Measurements from ENCODE around the gene BUB1B.

BUB1B gene

DNA sequence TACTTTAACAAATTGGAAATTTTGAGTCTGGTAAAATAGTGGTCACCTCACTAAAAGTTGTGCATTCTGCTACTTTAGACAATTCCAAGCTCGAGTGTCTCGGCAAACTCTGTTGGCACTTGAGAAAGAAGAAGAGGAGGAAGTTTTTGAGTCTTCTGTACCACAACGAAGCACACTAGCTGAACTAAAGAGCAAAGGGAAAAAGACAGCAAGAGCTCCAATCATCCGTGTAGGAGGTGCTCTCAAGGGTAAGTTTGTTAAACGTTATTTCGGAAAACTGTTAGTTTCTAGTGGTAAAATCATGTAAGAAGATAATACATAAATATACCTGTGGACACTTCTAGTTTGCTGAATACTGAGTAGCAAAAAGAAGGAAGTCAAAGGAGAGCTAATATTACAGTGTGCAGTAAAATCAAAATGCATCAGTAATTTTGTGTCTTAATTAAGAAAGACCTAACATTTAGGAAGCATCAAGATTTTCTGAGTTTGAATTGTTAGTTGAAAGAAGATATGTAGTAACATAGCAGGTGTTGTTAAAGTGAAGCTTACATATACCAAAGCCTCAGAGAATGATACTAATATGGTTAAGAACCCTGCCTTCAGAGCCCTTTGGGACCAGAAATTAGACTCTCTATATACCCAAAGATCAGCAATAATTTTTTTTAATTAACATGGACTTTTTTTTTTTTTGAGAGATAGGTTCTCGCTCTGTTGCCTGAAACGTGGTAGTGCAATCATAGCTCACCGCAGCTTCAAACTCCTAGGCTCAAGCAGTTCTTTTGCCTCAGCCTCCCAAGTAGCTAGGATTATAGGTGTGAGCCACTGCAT lies 23.0 kb downstream of the BUB1B start:
- DNase-seq, result no peak

- no peak for DNase-seq
Observed at GRCh38 chr15:40190591-40190990, 29.7 kb downstream of the BUB1B start.

- no peak for DNase-seq
Observed at GRCh38 chr15:40192942-40193341, 32.1 kb downstream of the BUB1B start.

GRCh38 chr15:40197434-40197833 lies 36.6 kb downstream of the BUB1B start:
- DNase-seq, result no peak

DNA sequence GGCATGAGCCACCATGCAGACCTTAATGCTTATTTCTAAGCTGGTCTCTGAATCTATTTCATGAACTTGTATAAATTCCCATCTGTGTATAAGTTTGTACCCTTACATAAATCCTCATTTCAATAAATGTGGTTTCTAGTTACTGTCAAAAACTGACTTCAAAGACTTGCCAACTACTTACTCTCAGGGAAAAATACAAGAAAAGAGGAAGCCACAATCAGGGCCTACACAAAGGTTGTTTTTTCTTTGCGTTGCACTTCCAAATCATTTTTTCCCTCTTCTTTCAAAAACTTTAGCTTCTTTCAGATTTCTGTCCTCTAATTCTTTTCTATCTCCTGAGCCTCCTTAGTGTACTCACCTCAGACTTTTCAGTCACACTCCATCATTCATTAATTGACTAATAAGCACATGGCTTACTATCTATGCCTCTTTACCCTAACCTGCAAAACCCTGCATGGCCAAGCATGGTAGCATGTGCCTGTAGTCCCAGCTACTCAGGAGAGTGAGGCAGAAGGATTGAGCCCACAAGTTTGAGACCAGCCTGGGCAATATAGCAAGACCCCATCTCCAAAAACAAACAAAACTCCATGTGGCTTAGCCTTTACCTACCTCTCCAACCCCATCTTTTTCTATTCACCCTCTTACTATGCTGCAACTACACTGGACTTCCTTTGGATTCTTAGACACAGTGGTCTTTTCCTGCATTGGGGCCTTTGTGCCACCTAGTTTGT lies 37.7 kb downstream of the BUB1B start:
- no peak for DNase-seq

- DNase-seq, result no peak
Observed at GRCh38 chr15:40204100-40204499, 43.2 kb downstream of the BUB1B start.

GRCh38 chr15:40217166-40217824 lies 56.4 kb downstream of the BUB1B start:
- peak in 1 of 2 experiments; percentile 50 for DNase-seq

- no peak for DNase-seq
Observed at GRCh38 chr15:40219801-40220200, 58.9 kb downstream of the BUB1B start.

- DNase-seq, result no peak
Observed at GRCh38 chr15:40222131-40222530, 61.3 kb downstream of the BUB1B start.

- DNase-seq, result no peak
Observed at GRCh38 chr15:40226736-40227135, 65.9 kb downstream of the BUB1B start.

DNA sequence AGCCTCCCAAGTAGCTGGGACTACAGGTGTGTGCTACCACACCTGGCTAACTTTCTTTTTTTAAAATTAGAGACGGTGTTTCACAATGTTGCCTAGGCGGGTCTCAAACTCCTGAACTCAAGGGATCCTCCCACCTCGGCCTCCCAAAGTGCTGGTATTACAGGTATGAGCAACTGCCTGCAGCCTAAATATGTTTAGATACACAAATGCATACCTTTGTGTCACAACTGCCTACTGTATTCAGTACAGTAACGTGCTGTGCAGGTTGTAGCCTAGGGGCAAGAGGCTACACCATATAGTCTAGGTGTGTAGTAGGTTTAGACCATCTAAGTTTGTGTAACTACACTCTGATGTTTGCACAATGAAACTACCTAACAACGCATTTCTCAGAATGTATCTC lies 68.4 kb downstream of the BUB1B start:
- no peak for DNase-seq

DNA sequence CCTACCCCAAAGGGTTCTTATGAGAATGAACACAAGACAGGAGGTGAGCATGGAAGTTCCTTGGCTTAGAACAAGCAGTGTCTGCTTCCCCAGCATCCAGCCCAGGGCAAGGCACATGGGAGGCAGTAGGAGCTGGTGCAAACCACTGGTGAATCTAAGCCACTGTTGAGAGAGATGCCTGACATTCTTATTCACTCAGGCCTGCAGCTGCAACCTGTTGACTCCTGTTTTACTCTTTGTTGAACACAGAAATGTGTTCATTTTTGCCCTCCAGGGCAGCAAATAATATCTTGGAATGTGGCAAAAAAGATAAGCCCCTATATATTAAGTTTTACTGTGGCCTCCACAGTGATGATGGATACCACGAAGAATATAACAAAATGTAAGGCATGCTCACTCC lies 69.1 kb downstream of the BUB1B start:
- no peak for DNase-seq

GRCh38 chr15:40232625-40233070 lies 71.8 kb downstream of the BUB1B start:
- DNase-seq, result no peak

GRCh38 chr15:40233727-40234577 lies 73.1 kb downstream of the BUB1B start:
- no peak for DNase-seq

DNA sequence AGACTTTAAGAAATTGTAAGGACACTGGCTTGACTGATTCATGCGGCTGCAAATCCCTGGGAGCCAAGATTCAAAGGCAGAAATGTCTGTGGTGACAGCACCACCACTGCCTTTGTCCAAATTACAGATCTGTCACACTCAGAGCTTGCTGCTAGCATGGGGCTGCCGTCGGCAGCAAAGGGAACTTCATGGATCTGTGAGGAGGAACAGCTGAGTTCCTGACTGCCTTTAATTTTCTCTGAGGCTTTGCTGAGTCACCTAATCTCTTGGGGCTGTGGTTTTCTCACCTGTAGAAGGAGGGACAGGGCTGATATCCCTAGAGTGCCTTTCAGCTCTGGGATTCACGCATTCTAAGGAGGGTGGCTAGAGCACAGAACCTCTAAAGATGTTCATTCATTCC lies 73.9 kb downstream of the BUB1B start:
- DNase-seq, result no peak

DNA sequence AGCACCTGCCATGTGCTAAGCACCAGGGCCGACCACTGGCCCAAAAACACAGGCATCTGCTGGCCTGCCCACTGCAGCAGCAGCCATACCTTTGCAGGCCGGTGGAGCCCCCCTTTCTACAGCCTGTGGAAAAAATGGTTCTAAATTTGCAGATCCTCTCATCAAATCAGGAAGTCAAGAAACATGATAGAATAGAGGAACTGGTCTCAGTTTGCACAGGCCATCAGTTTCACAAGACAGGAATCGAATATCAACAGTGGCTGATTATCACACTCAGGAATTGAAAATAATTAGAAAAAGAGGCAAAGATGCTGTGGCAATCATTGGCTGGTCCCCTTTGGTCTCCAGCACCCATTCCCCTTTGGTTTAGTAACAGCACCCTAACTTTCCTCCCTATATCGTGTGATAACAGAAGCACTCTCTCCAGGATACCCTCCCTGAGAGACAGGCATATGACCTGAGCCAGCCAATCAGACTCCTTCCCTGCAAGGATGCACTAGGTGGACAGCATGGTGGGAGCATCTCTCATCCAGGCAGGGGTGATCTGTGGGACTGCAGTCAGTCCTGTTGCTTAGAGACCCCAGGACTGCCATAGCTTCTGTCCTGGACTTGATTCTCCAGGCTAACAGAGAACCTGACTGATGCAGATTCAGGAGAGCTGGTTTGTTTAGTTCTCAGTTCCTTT lies 74.5 kb downstream of the BUB1B start:
- no peak for DNase-seq

DNA sequence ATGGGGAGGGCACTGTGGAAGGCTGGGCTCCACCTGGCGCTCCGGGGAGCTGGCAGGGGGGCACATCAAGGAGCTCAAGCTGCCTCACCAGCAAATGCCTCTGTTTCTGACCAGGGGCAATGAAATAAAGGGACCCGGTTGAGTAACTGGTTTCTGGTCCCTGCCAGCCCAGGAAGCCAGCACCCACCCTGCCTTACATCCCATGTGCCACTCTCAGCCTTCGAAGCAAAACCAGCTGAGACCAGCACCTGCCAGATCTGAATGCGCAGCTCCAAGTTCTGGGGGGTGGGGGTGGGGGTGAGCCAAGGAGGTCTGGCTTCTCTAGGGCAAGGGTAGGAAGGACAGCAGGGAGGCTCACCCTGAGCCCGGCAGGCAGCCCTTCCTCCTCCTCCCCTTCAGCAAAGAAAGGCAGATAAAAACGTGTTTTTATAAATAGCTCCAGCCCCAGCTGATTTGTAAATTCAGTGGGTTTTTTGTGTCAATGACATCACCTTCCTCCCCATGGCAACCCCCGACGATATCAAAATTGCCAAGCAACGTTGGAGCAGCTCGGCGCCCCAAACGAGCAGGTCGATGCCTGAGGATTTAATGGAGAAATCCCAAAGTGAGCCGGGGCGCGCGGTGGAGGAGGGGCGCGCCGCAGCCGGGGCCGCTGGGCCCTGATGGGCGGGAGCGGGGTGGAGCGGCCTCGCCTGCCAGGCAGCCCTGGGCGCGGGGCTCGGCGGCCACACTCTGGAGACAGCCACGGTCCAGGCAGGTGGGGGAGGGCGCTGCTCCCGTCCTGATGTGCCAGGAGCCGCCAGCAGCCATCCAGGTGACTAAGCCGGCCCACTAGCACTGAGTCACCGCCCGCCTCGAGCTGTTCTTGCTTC lies 77.9 kb downstream of the BUB1B start, which contains the start of gene PAK6:
Gene PAK6, plus strand, starts transcription at position 532 of the 872 bp plus-strand sequence. CDS start 25,723 bp downstream, outside the sequence.
- DNase-seq, result no peak

DNA sequence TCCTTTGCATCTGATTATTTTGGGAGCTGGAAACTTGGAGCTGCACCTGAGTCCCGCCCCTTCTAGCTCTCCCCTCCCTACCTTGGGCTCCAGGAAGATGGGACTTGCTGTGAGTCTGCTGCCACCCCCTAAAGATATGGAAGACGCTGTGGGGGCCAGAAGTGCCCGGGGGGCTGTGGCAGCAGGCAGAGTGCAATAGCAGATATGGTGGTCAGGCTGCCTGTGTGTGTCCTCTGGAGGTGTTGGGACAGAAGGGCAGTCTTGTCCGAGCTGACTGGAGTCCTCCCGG lies 78.5 kb downstream of the BUB1B start:
- no peak for DNase-seq

- DNase-seq, result peak in 1 of 2 experiments; percentile 11
Observed at GRCh38 chr15:40239693-40240618, 79.1 kb downstream of the BUB1B start.
